WTC11 (cell line): ENCODE data around the gene RPL13. TPM values are rescaled to one million over a fixed set of nuclear protein-coding genes. Genes with fewer than 3 reads are reported as not detected.

Experiments used
- ATAC-seq: fragments of 200-7000 bp; cut with Tn5 transposase; 2 replicates; pipeline ENCODE4 v1.10.0; 2021; ENCODE audit warnings: mild to moderate bottlenecking, moderate library complexity
- CTCF ChIA-PET: fragments of 300-600 bp; sonication (Branson Sonifier 250); formaldehyde crosslinking; loops from one replicate; lab custom pipeline; 2021; ENCODE audit warnings: antibody characterized with exemption; lab: Charles Lee
- POLR2A ChIA-PET: fragments of 350-600 bp; sonication (Branson Sonifier 250); formaldehyde crosslinking; loops from one replicate; lab custom pipeline; 2021; ENCODE audit warnings: antibody characterized with exemption; lab: Charles Lee
- DNase-seq: peaks from one replicate; pipeline ENCODE4 v3.0.0; 2021; ENCODE audit warnings: low spot score
- H3K27ac Mint-ChIP-seq: 2 replicates; pipeline ENCODE4 v1.8.0; 2021; ENCODE audit warnings: mixed read lengths
- H3K27me3 Mint-ChIP-seq: 2 replicates; pipeline ENCODE4 v1.8.0; 2021; ENCODE audit warnings: low read depth, mild to moderate bottlenecking, moderate library complexity, mixed read lengths
- H3K36me3 Mint-ChIP-seq: 2 replicates; pipeline ENCODE4 v1.8.0; 2021; ENCODE audit warnings: mixed read lengths
- H3K4me1 Mint-ChIP-seq: 2 replicates; pipeline ENCODE4 v1.8.0; 2022; ENCODE audit warnings: mixed read lengths
- H3K4me3 Mint-ChIP-seq: 2 replicates; pipeline ENCODE4 v1.8.0; 2021; ENCODE audit warnings: mild to moderate bottlenecking, moderate library complexity, mixed read lengths
- H3K9me3 Mint-ChIP-seq: 2 replicates; pipeline ENCODE4 v1.8.0; 2021; ENCODE audit warnings: mixed read lengths
- AFF4 ChIP-seq: sonication (generic); formaldehyde crosslinking; IDR thresholded peaks from 2 replicates; pipeline ENCODE4 v1.8.1; 2023; ENCODE audit warnings: mild to moderate bottlenecking, missing genetic modification reagents, borderline replicate concordance
- ATF2 ChIP-seq: sonication (generic); formaldehyde crosslinking; IDR thresholded peaks from 2 replicates; pipeline ENCODE4 v1.8.1; 2022; ENCODE audit warnings: low read depth, missing genetic modification reagents, borderline replicate concordance
- CREB1 ChIP-seq: sonication (generic); formaldehyde crosslinking; IDR thresholded peaks from 2 replicates; pipeline ENCODE4 v1.8.0; 2023; ENCODE audit warnings: mild to moderate bottlenecking, missing genetic modification reagents
- ELF4 ChIP-seq: sonication (generic); formaldehyde crosslinking; IDR thresholded peaks from 2 replicates; pipeline ENCODE4 v1.8.1; 2022; ENCODE audit warnings: low read depth, mild to moderate bottlenecking, moderate library complexity, missing genetic modification reagents
- EMX1 ChIP-seq: fragments of 250-450 bp; sonication (Bioruptor Pico); IDR thresholded peaks from 2 replicates; pipeline ENCODE4 v1.8.0; 2021; ENCODE audit warnings: mild to moderate bottlenecking
- FOXJ3 ChIP-seq: sonication (generic); formaldehyde crosslinking; IDR thresholded peaks from 2 replicates; pipeline ENCODE4 v1.9.0; 2021; ENCODE audit warnings: missing genetic modification reagents, mild to moderate bottlenecking, borderline replicate concordance
- FOXP1 ChIP-seq: sonication (generic); formaldehyde crosslinking; IDR thresholded peaks from 2 replicates; pipeline ENCODE4 v1.8.0; 2022; ENCODE audit warnings: missing genetic modification reagents, mild to moderate bottlenecking, moderate library complexity, borderline replicate concordance
- IRF1 ChIP-seq: sonication (generic); formaldehyde crosslinking; IDR thresholded peaks from 2 replicates; pipeline ENCODE4 v1.8.0; 2023; ENCODE audit warnings: missing genetic modification reagents
- KAT7 ChIP-seq: sonication (generic); formaldehyde crosslinking; IDR thresholded peaks from 2 replicates; pipeline ENCODE4 v1.8.1; 2023; ENCODE audit warnings: missing genetic modification reagents, mild to moderate bottlenecking, borderline replicate concordance
- MYBL2 ChIP-seq: sonication (generic); formaldehyde crosslinking; IDR thresholded peaks from 2 replicates; pipeline ENCODE4 v1.8.1; 2023; ENCODE audit warnings: mild to moderate bottlenecking, moderate library complexity, missing genetic modification reagents
- NFE2L1 ChIP-seq: sonication (generic); formaldehyde crosslinking; IDR thresholded peaks from 2 replicates; pipeline ENCODE4 v1.8.1; 2023; ENCODE audit warnings: missing genetic modification reagents
- NR1H2 ChIP-seq: sonication (generic); formaldehyde crosslinking; IDR thresholded peaks from 2 replicates; pipeline ENCODE4 v1.9.0; 2021; ENCODE audit warnings: mild to moderate bottlenecking, moderate library complexity, missing genetic modification reagents
- RORB ChIP-seq: fragments of 250-450 bp; sonication (Bioruptor Pico); IDR thresholded peaks from 2 replicates; pipeline ENCODE4 v1.9.0; 2021; ENCODE audit warnings: mild to moderate bottlenecking
- SMAD4 ChIP-seq: sonication (generic); formaldehyde crosslinking; IDR thresholded peaks from 2 replicates; pipeline ENCODE4 v1.8.0; 2022; ENCODE audit warnings: mild to moderate bottlenecking, missing genetic modification reagents
- TP53 ChIP-seq: sonication (generic); formaldehyde crosslinking; IDR thresholded peaks from 2 replicates; pipeline ENCODE4 v1.8.1; 2023; ENCODE audit warnings: mild to moderate bottlenecking, missing genetic modification reagents
- ZBTB21 ChIP-seq: sonication (generic); formaldehyde crosslinking; IDR thresholded peaks from 2 replicates; pipeline ENCODE4 v1.8.1; 2023; ENCODE audit warnings: mild to moderate bottlenecking, missing genetic modification reagents, borderline replicate concordance
- ZNF121 ChIP-seq: sonication (generic); formaldehyde crosslinking; IDR thresholded peaks from 2 replicates; pipeline ENCODE4 v1.8.0; 2023; ENCODE audit warnings: missing genetic modification reagents
- ZNF219 ChIP-seq: sonication (generic); formaldehyde crosslinking; IDR thresholded peaks from 2 replicates; pipeline ENCODE4 v1.8.0; 2023; ENCODE audit warnings: missing genetic modification reagents, mild to moderate bottlenecking, borderline replicate concordance
- ZNF416 ChIP-seq: fragments of 250-450 bp; sonication (Bioruptor Pico); IDR thresholded peaks from 2 replicates; pipeline ENCODE4 v1.9.0; 2021; ENCODE audit warnings: mild to moderate bottlenecking, inconsistent platforms
- ZNF671 ChIP-seq: fragments of 250-450 bp; sonication (Bioruptor Pico); IDR thresholded peaks from 2 replicates; pipeline ENCODE4 v1.8.0; 2021; ENCODE audit warnings: mild to moderate bottlenecking
- total RNA-seq: library from RNA; stranded (reverse); gene quantifications from 3 replicates; pipeline ENCODE4 v1.2.3, GENCODE V29; 2021
- TF ChIP-seq, protein P1 (sequence below): fragments of 250-450 bp; sonication (Bioruptor Pico); conservative IDR thresholded peaks from 2 replicates; pipeline ENCODE4 v1.9.0; 2021; ENCODE audit warnings: mild to moderate bottlenecking
- TF ChIP-seq, protein P2 (sequence below): sonication (generic); formaldehyde crosslinking; IDR thresholded peaks from 2 replicates; pipeline ENCODE4 v1.8.1; 2023; ENCODE audit warnings: mild to moderate bottlenecking, missing genetic modification reagents, moderate library complexity
- TF ChIP-seq, protein P3 (sequence below): sonication (generic); formaldehyde crosslinking; IDR thresholded peaks from 2 replicates; pipeline ENCODE4 v1.8.0; 2022; ENCODE audit warnings: mild to moderate bottlenecking, missing genetic modification reagents
- TF ChIP-seq, protein P4 (sequence below): sonication (generic); formaldehyde crosslinking; IDR thresholded peaks from 2 replicates; pipeline ENCODE4 v1.8.0; 2022; ENCODE audit warnings: mild to moderate bottlenecking, missing genetic modification reagents

The RPL13 gene
- total RNA-seq, 1 experiment from 2014 or later = 2,631 TPM

- DNase-seq (no peak), ATAC-seq (no peak)
- no peaks in the 10 kb centered on the region for H3K36me3 Mint-ChIP-seq
- ChIA-PET POLR2A (no interaction called here), CTCF (interaction anchor here (0.7 to 4.5 kb wide), 6 partner anchors 11 to 96 kb away, joined by 3 to 79 read pairs (median 10); partner anchors contain the start of gene DPEP1)
- H3K27me3 Mint-ChIP-seq = no peaks in the 10 kb centered on the region
- no peak overlapping the region for H3K27ac Mint-ChIP-seq
- no peak overlapping the region for H3K4me3 Mint-ChIP-seq
- no peak for TF ChIP-seq ZNF416 (CRISPR knock-in tag)
- no peak for TF ChIP-seq ZNF219 (CRISPR knock-in tag)
- no peak for TF ChIP-seq FOXJ3
- no peak for TF ChIP-seq ZBTB21
- TF ChIP-seq ZNF671 (CRISPR knock-in tag) = no peak
- TF ChIP-seq SMAD4 (CRISPR knock-in tag) = no peak
- no peak for TF ChIP-seq TP53
- TF ChIP-seq AFF4 (CRISPR knock-in tag) = no peak
- TF ChIP-seq MYBL2 = no peak
- TF ChIP-seq FOXP1 (CRISPR knock-in tag) = no peak
- TF ChIP-seq CREB1 (CRISPR knock-in tag) = no peak
- TF ChIP-seq ZNF121 (CRISPR knock-in tag) = no peak
- TF ChIP-seq, protein P1, sequence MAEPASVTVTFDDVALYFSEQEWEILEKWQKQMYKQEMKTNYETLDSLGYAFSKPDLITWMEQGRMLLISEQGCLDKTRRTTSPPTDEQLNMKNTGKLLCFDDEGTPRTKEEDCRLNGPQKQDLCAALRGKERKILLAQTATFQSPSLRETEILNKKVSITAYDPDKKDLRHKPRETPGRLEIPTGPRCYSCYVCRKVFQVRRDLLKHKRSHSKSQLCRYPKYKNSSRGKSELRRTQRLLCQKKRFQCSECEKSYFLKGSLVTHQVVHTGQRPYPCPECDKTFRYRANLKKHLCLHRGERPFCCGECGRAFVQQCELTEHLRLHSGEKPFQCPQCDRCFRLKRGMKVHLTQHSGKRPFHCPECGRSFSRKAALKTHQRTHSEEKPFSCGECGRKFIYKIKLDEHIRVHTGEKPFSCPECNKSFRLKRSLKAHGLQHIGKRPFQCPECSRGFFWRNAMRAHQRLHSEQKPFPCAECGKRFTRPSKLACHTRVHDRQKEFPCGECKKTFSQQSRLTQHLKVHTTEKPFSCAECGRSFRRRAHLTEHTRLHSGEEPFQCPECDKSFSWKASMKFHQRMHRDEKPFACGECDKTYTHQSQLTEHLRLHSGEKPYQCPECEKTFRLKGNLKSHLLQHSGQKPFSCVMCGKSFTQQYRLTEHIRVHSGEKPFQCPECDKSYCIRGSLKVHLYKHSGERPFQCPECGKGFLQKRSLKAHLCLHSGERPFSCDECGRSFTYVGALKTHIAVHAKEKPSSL (CRISPR knock-in tag) = no peak
- TF ChIP-seq, protein P2, sequence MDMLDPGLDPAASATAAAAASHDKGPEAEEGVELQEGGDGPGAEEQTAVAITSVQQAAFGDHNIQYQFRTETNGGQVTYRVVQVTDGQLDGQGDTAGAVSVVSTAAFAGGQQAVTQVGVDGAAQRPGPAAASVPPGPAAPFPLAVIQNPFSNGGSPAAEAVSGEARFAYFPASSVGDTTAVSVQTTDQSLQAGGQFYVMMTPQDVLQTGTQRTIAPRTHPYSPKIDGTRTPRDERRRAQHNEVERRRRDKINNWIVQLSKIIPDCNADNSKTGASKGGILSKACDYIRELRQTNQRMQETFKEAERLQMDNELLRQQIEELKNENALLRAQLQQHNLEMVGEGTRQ = no peak
- TF ChIP-seq, protein P3, sequence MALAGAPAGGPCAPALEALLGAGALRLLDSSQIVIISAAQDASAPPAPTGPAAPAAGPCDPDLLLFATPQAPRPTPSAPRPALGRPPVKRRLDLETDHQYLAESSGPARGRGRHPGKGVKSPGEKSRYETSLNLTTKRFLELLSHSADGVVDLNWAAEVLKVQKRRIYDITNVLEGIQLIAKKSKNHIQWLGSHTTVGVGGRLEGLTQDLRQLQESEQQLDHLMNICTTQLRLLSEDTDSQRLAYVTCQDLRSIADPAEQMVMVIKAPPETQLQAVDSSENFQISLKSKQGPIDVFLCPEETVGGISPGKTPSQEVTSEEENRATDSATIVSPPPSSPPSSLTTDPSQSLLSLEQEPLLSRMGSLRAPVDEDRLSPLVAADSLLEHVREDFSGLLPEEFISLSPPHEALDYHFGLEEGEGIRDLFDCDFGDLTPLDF (CRISPR knock-in tag) = no peak
- TF ChIP-seq ELF4 = no peak
- H3K9me3 Mint-ChIP-seq = no peaks in the 10 kb centered on the region
- H3K4me1 Mint-ChIP-seq = peaks cover 13% of the 10 kb centered on the region
Measured at GRCh38 chr16:89600956-89601355, 40.5 kb downstream of the RPL13 start.

DNA sequence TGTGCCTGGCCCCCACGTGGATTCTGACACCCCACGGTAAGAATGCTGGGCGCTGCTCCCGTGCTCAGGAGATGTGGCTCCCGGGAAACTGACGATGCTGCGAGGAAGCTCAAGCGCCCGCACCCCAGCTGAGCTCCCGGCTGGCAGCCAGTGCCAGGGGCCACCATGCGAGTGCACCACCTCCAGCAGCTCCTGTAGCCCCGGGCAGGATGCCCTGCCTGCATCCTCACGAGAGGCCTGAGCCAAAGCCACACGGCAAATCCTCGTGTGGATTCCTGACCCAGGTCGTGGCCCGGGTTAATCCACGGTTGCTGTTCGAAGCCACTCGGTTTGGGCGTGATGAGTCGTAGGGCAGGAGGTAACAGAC is 41.4 kb downstream of the RPL13 start:
- H3K4me1 Mint-ChIP-seq = peaks cover 13% of the 10 kb centered on the region
- no peak overlapping the region for H3K27ac Mint-ChIP-seq
- CTCF ChIA-PET = interaction anchor here (0.7 to 4.5 kb wide), 8 partner anchors 14 to 99 kb away, joined by 3 to 79 read pairs (median 4); partner anchors contain the start of genes CDK10 and DPEP1
- H3K36me3 Mint-ChIP-seq = no peaks in the 10 kb centered on the region
- no peaks in the 10 kb centered on the region for H3K27me3 Mint-ChIP-seq
- DNase-seq (no peak), ATAC-seq (no peak)
- POLR2A ChIA-PET = interaction anchor here (0.6 to 1.0 kb wide), 3 partner anchors 9 to 271 kb away, joined by 3 to 4 read pairs (median 4); partner anchors contain the start of gene TCF25
- H3K9me3 Mint-ChIP-seq = no peaks in the 10 kb centered on the region
- H3K4me3 Mint-ChIP-seq = no peak overlapping the region
- TF ChIP-seq NFE2L1 = no peak
- TF ChIP-seq ATF2 (CRISPR knock-in tag) = no peak
- TF ChIP-seq FOXJ3 = no peak
- no peak for TF ChIP-seq IRF1 (CRISPR knock-in tag)
- no peak for TF ChIP-seq ZBTB21
- no peak for TF ChIP-seq NR1H2 (CRISPR knock-in tag)
- TF ChIP-seq ELF4 = no peak
- TF ChIP-seq, protein P4, sequence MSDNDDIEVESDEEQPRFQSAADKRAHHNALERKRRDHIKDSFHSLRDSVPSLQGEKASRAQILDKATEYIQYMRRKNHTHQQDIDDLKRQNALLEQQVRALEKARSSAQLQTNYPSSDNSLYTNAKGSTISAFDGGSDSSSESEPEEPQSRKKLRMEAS (CRISPR knock-in tag) = no peak
- TF ChIP-seq RORB (CRISPR knock-in tag) = no peak
- TF ChIP-seq, protein P2 = no peak
- no peak for TF ChIP-seq EMX1
- TF ChIP-seq KAT7 (CRISPR knock-in tag) = no peak
